Upper lobe of left lung (tissue), 6 donors: Measurements from ENCODE around the gene UBR4. TPM values are rescaled to one million over a fixed set of nuclear protein-coding genes. Genes with fewer than 3 reads are reported as not detected.
"Not testable (repeated sequence)": the region's sequence is repeated elsewhere in the genome, so short reads cannot be mapped to it uniquely, and the experiment has no call there.

Source experiments
- ATAC-seq, 2 donors: fragments of 200-7000 bp; cut with Tn5 transposase; one replicate each; pipeline ENCODE4 v1.9.1; 2022; ENCODE audit warnings: mild to moderate bottlenecking in 2 of 2, moderate library complexity in 2 of 2; ENCODE audit not compliant: low FRiP score in 2 of 2
- DNase-seq, 2 donors: peaks; one replicate each; pipeline ENCODE4 v3.0.0-alpha.2; 2019 to 2020
- H3K27ac ChIP-seq, 4 donors: fragments of 200-600 bp; sonication (generic); one replicate each; pipeline ENCODE4 v1.5.1; 2016 to 2019
- H3K27me3 ChIP-seq, 4 donors: fragments of 200-600 bp; sonication (generic); one replicate each; pipeline ENCODE4 v1.5.1; 2017 to 2019
- H3K36me3 ChIP-seq, 4 donors: fragments of 200-600 bp; sonication (generic); one replicate each; pipeline ENCODE4 v1.5.1; 2016 to 2019
- H3K4me1 ChIP-seq, 4 donors: fragments of 200-600 bp; sonication (generic); one replicate each; pipeline ENCODE4 v1.5.1; 2018 to 2019
- H3K4me3 ChIP-seq, 4 donors: fragments of 200-600 bp; sonication (generic); one replicate each; pipeline ENCODE4 v1.5.1; 2017 to 2019; ENCODE audit warnings: mild to moderate bottlenecking in 2 of 4, moderate library complexity in 1 of 4
- H3K9me3 ChIP-seq, 4 donors: fragments of 200-600 bp; sonication (generic); one replicate each; pipeline ENCODE4 v1.5.1; 2018 to 2019
- EP300 ChIP-seq, 4 donors: sonication (generic); formaldehyde crosslinking; IDR thresholded peaks; one replicate each; pipeline ENCODE4 v1.5.1; 2017; ENCODE audit warnings: antibody characterized with exemption in 4 of 4, control low read depth in 2 of 4
- POLR2A ChIP-seq, 4 donors: fragments of 450-650 bp; IDR thresholded peaks; one replicate each; pipeline ENCODE4 v1.5.1; 2016 to 2017; ENCODE audit warnings: antibody characterized with exemption in 4 of 4, mild to moderate bottlenecking in 2 of 4
- POLR2AphosphoS5 ChIP-seq, 2 donors: sonication (generic); formaldehyde crosslinking; IDR thresholded peaks; one replicate each; pipeline ENCODE4 v1.5.1; 2017; ENCODE audit warnings: antibody characterized with exemption in 2 of 2
- WGBS, 2 donors: methylation state at CpG; one replicate each; pipeline ENCODE4 v1.1.5; 2017 to 2018; 5-methylcytosine and 5-hydroxymethylcytosine counted together
- total RNA-seq, 6 donors: library from RNA; depleted of rRNA in 4 of 6; stranded (reverse); fragments of >200 nt in 4 of 6; gene quantifications; one replicate each; pipeline versions ENCODE4 v1.1.0 to v1.2.1, GENCODE V29; 2016 to 2021
- TF ChIP-seq, protein P1 (sequence below), 6 experiments: fragments of 450-650 bp in 4 of 6; fragments of 200-600 bp in 2 of 6; sonication (generic) in 2 of 6; IDR thresholded peaks; one replicate each; pipeline ENCODE4 v1.5.1; 2016 to 2019; ENCODE audit warnings: antibody characterized with exemption in 6 of 6
- donor health status: DM: no; HTN: no; CAD: no; lungs with moderate emphysema.
- donor health status: DM: no; HTN: yes; CAD: no; lungs with severe emphysema.

UBR4 gene
- total RNA-seq, 6 donors from 2014 or later = 101 to 317 (median 135) TPM

DNA sequence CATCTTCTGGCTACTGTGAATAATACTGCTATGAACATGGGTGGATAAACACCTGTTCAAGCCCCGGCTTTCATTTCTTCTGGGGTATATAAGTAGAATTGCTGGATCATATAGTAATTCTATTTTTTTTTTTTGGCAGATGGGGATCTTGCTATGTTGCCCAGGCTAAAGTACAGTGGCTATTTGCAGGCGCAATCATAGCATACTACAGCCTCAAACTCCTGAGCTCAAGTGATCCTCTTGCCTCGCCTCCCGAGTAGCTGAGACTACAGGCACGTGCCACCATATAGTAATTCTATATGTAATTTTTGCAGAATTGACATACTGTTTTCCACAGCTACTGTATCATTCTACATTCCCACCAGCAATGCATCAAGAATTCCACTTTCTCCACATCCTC is 27.8 kb downstream of the UBR4 start:
- 95 to 98% methylated on average over 5 of the region's 5 CpGs for WGBS, 2 donors
- peaks cover 0 to 8% (median 2%) of the 10 kb centered on the region in 4 donors for H3K4me1 ChIP-seq
- no peak for ATAC-seq
- H3K27me3 ChIP-seq = no peaks in the 10 kb centered on the region
- no peaks in the 10 kb centered on the region for H3K9me3 ChIP-seq
- no peak for DNase-seq
- H3K4me3 ChIP-seq = no peak overlapping the region
- TF ChIP-seq, protein P1, sequence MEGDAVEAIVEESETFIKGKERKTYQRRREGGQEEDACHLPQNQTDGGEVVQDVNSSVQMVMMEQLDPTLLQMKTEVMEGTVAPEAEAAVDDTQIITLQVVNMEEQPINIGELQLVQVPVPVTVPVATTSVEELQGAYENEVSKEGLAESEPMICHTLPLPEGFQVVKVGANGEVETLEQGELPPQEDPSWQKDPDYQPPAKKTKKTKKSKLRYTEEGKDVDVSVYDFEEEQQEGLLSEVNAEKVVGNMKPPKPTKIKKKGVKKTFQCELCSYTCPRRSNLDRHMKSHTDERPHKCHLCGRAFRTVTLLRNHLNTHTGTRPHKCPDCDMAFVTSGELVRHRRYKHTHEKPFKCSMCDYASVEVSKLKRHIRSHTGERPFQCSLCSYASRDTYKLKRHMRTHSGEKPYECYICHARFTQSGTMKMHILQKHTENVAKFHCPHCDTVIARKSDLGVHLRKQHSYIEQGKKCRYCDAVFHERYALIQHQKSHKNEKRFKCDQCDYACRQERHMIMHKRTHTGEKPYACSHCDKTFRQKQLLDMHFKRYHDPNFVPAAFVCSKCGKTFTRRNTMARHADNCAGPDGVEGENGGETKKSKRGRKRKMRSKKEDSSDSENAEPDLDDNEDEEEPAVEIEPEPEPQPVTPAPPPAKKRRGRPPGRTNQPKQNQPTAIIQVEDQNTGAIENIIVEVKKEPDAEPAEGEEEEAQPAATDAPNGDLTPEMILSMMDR (IDR thresholded peaks at IDR 0.05) = no peak
- TF ChIP-seq POLR2AphosphoS5 (IDR thresholded peaks at IDR 0.05) = no peak
- no peak for TF ChIP-seq EP300 (IDR thresholded peaks at IDR 0.05)
- TF ChIP-seq POLR2A (IDR thresholded peaks at IDR 0.05) = no peak
- peaks cover 47 to 98% (median 79%) of the 10 kb centered on the region in 4 donors for H3K36me3 ChIP-seq
- no peak overlapping the region for H3K27ac ChIP-seq

DNA sequence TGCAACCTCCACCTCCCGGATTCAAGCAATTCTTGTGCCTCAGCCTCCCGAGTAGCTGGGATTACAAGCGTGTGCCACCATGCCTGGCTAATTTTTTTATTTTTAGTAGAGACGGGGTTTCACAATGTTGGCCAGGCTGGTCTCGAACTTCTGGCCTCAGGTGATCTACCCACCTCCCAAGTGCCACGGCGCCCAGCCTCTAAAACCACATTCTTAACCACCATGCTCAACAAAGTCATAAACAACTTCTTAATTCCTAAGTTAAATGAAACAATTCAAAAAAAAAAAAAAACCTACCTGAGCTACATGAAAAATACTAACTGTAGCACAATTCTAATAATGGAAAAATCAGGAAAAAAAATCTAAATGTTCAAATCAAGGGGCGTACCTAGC is 29.8 kb downstream of the UBR4 start:
- not testable (repeated sequence) for H3K4me3 ChIP-seq, DNase-seq, ATAC-seq, H3K27me3 ChIP-seq, H3K4me1 ChIP-seq, H3K9me3 ChIP-seq
- Histone ChIP-seq H3K27ac (peak overlapping the region in 1 of 4 donors; percentile 37), H3K36me3 (peaks cover 39 to 98% (median 76%) of the 10 kb centered on the region in 4 donors)
- WGBS, 2 donors = 74 to 88% methylated on average over 8 of the region's 8 CpGs

DNA sequence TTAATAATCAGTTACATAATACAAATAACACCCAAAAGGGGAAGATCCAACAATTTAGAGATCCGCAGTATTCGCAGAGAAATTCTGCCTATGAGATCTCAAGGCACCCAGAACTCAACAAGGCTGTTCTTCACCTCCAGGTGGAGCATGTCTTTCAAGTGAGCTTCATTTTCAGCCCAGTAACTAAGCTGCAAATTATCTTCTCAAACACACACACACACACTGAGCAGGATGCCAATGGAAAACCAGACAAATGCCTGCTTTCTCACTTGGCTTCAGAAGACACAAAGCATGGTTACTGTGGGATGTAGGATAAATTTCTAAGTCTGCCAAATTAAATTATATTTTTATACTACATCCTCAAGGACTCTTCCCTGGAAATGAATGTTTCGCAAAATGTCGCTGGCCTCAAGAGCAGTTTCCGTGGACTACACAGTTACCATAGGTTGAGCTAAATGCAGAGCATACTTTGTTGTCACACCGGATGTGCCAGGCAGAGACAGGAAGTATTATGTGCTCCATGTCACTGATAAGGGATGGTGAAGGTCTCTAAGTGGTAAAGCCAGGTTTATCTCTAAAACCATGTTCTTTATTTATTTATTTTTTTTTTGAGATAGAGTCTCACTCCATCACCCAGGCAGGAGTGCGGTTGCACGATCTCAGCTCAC is 30.3 kb downstream of the UBR4 start:
- DNase-seq (no peak), ATAC-seq (no peak)
- TF ChIP-seq EP300 (IDR thresholded peaks at IDR 0.05) = no peak
- TF ChIP-seq, protein P1 (IDR thresholded peaks at IDR 0.05) = peak in 2 of 6 experiments; percentile 13 to 28
- H3K4me3 ChIP-seq = no peak overlapping the region
- H3K27ac ChIP-seq = peak overlapping the region in 2 of 4 donors; percentile 16 to 37
- H3K9me3 ChIP-seq = no peaks in the 10 kb centered on the region
- 57 to 76% methylated on average over 8 of the region's 8 CpGs for WGBS, 2 donors
- H3K27me3 ChIP-seq = no peaks in the 10 kb centered on the region
- H3K36me3 ChIP-seq = peaks cover 34 to 98% (median 75%) of the 10 kb centered on the region in 4 donors
- peaks cover 0 to 8% (median 2%) of the 10 kb centered on the region in 4 donors for H3K4me1 ChIP-seq

DNA sequence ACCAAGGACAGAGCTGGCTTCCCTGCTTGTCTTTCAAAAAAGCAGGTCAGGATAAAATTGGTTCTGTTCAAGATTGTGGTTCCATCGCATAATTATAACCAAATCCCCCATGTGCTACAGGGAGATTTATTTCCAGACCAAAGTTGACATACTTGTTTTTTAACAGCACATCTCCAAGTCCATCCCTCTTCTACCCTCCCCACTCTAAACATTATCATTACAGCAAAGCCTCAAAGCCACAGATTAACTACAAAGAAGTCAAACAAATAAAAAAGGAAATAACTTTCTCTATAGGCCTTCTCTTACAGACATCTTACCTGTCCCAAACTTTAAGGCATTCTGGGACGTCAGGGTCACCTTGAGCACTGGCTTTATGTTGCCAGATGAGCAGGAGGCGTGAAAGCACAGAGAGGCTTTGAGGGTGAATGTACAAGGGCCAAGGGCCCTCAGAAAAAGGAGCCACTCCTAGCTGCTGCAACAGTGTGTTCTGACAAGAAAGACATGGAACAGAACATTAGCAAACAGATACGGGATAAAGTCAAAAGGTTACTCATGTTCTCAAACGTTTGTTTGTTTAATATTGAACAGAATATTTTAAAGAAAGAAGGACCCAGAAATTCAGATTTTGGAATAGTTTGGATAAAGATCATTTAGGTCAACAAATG is 31.2 kb downstream of the UBR4 start:
- TF ChIP-seq POLR2AphosphoS5 (IDR thresholded peaks at IDR 0.05) (no peak), POLR2A (IDR thresholded peaks at IDR 0.05) (no peak), EP300 (IDR thresholded peaks at IDR 0.05) (no peak)
- TF ChIP-seq, protein P1 (IDR thresholded peaks at IDR 0.05) = no peak
- Histone ChIP-seq H3K4me1 (peaks cover 0 to 8% (median 2%) of the 10 kb centered on the region in 4 donors), H3K9me3 (no peaks in the 10 kb centered on the region), H3K36me3 (peaks cover 35 to 98% (median 76%) of the 10 kb centered on the region in 4 donors), H3K27ac (no peak overlapping the region), H3K27me3 (no peaks in the 10 kb centered on the region), H3K4me3 (no peak overlapping the region)
- ATAC-seq = no peak
- no peak for DNase-seq
- WGBS, 2 donors = 63 to 70% methylated on average over 5 of the region's 5 CpGs

DNA sequence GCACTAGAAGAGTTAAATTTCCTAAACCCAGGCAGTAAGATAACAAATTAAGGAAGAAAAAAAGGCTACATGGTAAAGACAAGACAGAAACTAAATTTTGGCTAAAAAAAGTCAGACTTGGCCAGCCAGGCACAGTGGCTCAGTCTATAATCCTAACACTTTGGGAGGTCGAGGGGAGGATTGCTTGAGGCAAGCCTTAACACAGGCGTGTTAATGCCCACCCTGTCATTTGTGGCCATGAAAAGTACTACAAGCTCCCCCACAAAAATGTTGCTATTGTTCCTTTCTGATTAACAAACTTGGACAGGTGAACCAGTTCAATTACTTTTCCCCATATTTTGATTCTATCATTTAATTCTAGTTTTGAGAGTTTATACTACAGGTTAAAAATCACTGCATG is 32.3 kb downstream of the UBR4 start:
- Histone ChIP-seq H3K9me3 (no peaks in the 10 kb centered on the region), H3K36me3 (peaks cover 35 to 98% (median 76%) of the 10 kb centered on the region in 4 donors), H3K4me3 (no peak overlapping the region), H3K27ac (no peak overlapping the region), H3K4me1 (peaks cover 0 to 8% (median 2%) of the 10 kb centered on the region in 4 donors), H3K27me3 (no peaks in the 10 kb centered on the region)
- TF ChIP-seq POLR2A (IDR thresholded peaks at IDR 0.05) (no peak), EP300 (IDR thresholded peaks at IDR 0.05) (no peak), POLR2AphosphoS5 (IDR thresholded peaks at IDR 0.05) (no peak)
- TF ChIP-seq, protein P1 (IDR thresholded peaks at IDR 0.05) = no peak
- ATAC-seq = no peak
- WGBS, 2 donors = 86 to 100% methylated on average over 2 of the region's 2 CpGs
- DNase-seq = no peak
